Adrenal gland (tissue), 12 donors: ENCODE data around the gene RGS6. TPM values are rescaled to one million over a fixed set of nuclear protein-coding genes. Genes with fewer than 3 reads are reported as not detected.

ENCODE experiments used
- DNase-seq, 7 donors: peaks; one replicate each; pipeline ENCODE4 v3.0.0-alpha.2; 2019 to 2020
- H3K27ac ChIP-seq, 5 donors: fragments of 200-600 bp; sonication (generic) in 4 of 5; 1 replicate in 3 of 5; 2 replicates in 2 of 5; pipeline versions ENCODE4 v1.5.1 to v1.8.0; 2016 to 2020; ENCODE audit warnings: mild to moderate bottlenecking in 1 of 5
- H3K27me3 ChIP-seq: fragments of 200-600 bp; 2 replicates; pipeline ENCODE4 v1.8.0; 2021
- H3K36me3 ChIP-seq, 2 donors: fragments of 200-600 bp; replicated peaks in 1 of 2; 1 replicate in 1 of 2; 2 replicates in 1 of 2; pipeline versions ENCODE4 v1.5.1 to v1.8.0; 2018 to 2022
- H3K4me1 ChIP-seq, 2 donors: fragments of 200-600 bp; replicated peaks in 1 of 2; 1 replicate in 1 of 2; 2 replicates in 1 of 2; pipeline versions ENCODE4 v1.5.1 to v1.8.0; 2018 to 2021
- H3K4me3 ChIP-seq, 4 donors: fragments of 200-600 bp; sonication (generic) in 3 of 4; one replicate each; pipeline ENCODE4 v1.5.1; 2016 to 2018
- H3K9me3 ChIP-seq, 3 donors: fragments of 200-600 bp; sonication (generic) in 1 of 3; replicated peaks in 1 of 3; 1 replicate in 2 of 3; 2 replicates in 1 of 3; pipeline versions ENCODE4 v1.5.1 to v1.8.0; 2016 to 2021
- POLR2A ChIP-seq, 2 donors: fragments of 450-650 bp; IDR thresholded peaks; one replicate each; pipeline ENCODE4 v1.6.1; 2017; ENCODE audit warnings: antibody characterized with exemption in 2 of 2, mild to moderate bottlenecking in 2 of 2, moderate library complexity in 1 of 2
- WGBS, 4 donors: extraction: QIAGEN DNeasy Blood & Tissue Kit in 2 of 4; methylation state at CpG; one replicate each; pipeline versions ENCODE4 v1.1.5 to v1.1.7; 2013 to 2017; 5-methylcytosine and 5-hydroxymethylcytosine counted together
- intact Hi-C, 2 donors: fragments of 100-400 bp; cut with DNase I; formaldehyde crosslinking; loops; one replicate each; pipeline versions ENCODE4 v1.14.1 to v1.15.0; 2022 to 2023
- polyA plus RNA-seq, 3 donors: library from polyadenylated mRNA; stranded (reverse); fragments of 200-250 nt in 2 of 3; fragments of 350-450 nt in 1 of 3; fragmentation: Illumina TruSeq in 1 of 3; extraction: RNeasy Lipid Tissue Mini Kit (QIAGEN cat#74804) in 1 of 3; gene quantifications; one replicate each; pipeline ENCODE4 v1.2.3, GENCODE V29; 2013 to 2014
- total RNA-seq, 9 donors: library from RNA; depleted of rRNA in 4 of 9; stranded (reverse); fragments of >200 nt in 4 of 9; fragments of 120-200 nt in 1 of 9; fragmentation: NEBNext Ultra II Directional in 1 of 9; extraction: Animal tissue kit (Norgen Biotek cat#: 25700) in 1 of 9; gene quantifications; one replicate each; pipeline versions ENCODE4 v1.1.0 to v1.2.4, GENCODE V29; 2013 to 2023
- TF ChIP-seq, protein P1 (sequence below), 6 experiments: fragments of 450-650 bp in 4 of 6; fragments of 200-600 bp in 2 of 6; sonication (generic) in 1 of 6; IDR thresholded peaks; 1 replicate in 5 of 6; 2 replicates in 1 of 6; pipeline versions ENCODE4 v1.5.1 to v1.8.0; 2016 to 2021; ENCODE audit warnings: antibody characterized with exemption in 6 of 6, mild to moderate bottlenecking in 2 of 6, moderate library complexity in 1 of 6
- donor health status: healthy with polysubstance abuse.
- donor health status: Bipolar disorder and iron deficiency.
- donor health status: DM: yes; HTN: yes; CAD: no.
- donor health status: DM: no; HTN: no; CAD: no.
- donor health status: DM: no; HTN: no; CAD: no.
- donor health status: DM: yes; HTN: yes; CAD: no.

Gene RGS6
- total and polyA plus RNA-seq, 12 donors: 0.06 to 4.3 (median 0.41) TPM; not detected in 1

DNA sequence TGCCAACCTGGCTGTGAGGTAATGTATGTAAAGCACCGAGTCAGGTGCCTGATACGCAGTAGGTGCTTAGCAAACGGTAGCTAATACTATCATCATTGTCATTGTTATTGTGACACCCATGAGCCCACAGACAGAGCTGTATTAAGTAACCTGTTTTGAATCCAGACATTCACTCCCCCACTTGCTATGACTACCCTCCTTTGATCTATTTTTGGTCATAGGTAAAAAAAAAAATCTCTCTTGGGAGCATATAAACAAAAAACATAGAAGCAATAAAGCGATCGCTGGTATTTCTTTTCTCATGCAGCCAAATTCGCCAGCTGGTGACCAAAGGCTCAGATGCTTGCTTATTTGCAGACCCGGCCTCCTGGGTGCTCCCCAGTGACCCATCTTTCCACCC lies 631.4 kb downstream of the RGS6 start:
- TF ChIP-seq, protein P1, sequence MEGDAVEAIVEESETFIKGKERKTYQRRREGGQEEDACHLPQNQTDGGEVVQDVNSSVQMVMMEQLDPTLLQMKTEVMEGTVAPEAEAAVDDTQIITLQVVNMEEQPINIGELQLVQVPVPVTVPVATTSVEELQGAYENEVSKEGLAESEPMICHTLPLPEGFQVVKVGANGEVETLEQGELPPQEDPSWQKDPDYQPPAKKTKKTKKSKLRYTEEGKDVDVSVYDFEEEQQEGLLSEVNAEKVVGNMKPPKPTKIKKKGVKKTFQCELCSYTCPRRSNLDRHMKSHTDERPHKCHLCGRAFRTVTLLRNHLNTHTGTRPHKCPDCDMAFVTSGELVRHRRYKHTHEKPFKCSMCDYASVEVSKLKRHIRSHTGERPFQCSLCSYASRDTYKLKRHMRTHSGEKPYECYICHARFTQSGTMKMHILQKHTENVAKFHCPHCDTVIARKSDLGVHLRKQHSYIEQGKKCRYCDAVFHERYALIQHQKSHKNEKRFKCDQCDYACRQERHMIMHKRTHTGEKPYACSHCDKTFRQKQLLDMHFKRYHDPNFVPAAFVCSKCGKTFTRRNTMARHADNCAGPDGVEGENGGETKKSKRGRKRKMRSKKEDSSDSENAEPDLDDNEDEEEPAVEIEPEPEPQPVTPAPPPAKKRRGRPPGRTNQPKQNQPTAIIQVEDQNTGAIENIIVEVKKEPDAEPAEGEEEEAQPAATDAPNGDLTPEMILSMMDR (IDR thresholded peaks at IDR 0.05): no peak
- no peak for TF ChIP-seq POLR2A (IDR thresholded peaks at IDR 0.05)
- Histone ChIP-seq H3K27me3 (no peaks in the 10 kb centered on the region), H3K27ac (no peak overlapping the region), H3K36me3 (no peaks in the 10 kb centered on the region), H3K9me3 (no peaks in the 10 kb centered on the region), H3K4me1 (no peaks in the 10 kb centered on the region), H3K4me3 (no peak overlapping the region)
- WGBS, 4 donors: 82 to 84% (median 83%) methylated on average over 7 of the region's 7 CpGs
- no peak for DNase-seq
- intact Hi-C loops: no loop called here

DNA sequence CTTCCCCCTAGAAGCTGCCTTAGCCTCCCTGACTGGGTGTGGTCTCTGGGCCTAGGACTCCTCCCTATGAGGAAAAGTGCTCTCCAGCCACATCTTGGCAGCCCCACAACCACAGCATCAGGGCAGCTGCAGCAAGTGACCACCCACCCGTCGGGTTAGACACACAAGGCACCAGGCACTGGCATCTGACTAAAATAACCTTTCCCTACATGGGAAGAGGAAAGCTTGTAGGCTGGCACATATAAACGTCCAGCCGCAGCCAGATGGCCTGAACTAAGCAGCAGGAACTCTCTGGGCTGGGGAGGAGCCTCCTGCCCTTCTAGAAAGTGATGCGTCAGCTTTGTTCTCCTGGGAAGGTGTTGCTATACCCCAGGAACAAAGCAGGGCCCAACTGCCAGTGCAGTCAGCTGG lies 632.9 kb downstream of the RGS6 start:
- H3K36me3 ChIP-seq: no peaks in the 10 kb centered on the region
- no peaks in the 10 kb centered on the region for H3K27me3 ChIP-seq
- no peak overlapping the region for H3K27ac ChIP-seq
- no peaks in the 10 kb centered on the region for H3K4me1 ChIP-seq
- 80 to 90% (median 88%) methylated on average over 2 to 5 of the region's 5 CpGs for WGBS, 4 donors
- H3K4me3 ChIP-seq: no peak overlapping the region
- intact Hi-C loops: no loop called here
- TF ChIP-seq, protein P1 (IDR thresholded peaks at IDR 0.05): no peak
- TF ChIP-seq POLR2A (IDR thresholded peaks at IDR 0.05): no peak
- no peaks in the 10 kb centered on the region for H3K9me3 ChIP-seq
- no peak for DNase-seq

DNA sequence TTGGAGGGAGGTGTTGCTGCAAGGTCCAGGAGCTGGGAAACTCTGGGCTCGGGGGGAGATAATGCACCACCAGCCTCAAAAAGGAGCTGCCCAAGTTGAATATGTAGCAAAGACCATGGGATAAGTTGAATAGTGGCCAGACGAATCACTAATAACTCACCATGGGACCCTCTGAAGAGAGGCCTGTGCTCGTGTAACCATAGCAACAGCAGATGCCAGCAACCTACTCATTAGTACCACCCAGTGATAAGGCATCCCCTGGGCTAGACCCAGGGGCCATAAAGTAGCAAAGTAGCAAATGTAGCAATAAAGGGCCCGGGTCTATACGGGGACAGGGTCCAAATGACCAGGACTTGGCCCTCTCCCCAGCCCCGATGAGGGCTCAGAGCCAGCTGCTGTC lies 633.7 kb downstream of the RGS6 start:
- no peaks in the 10 kb centered on the region for H3K27me3 ChIP-seq
- WGBS, 4 donors: 60 to 80% (median 63%) methylated on average over 4 to 6 of the region's 6 CpGs
- H3K36me3 ChIP-seq: no peaks in the 10 kb centered on the region
- no peak for DNase-seq
- TF ChIP-seq, protein P1 (IDR thresholded peaks at IDR 0.05): no peak
- no peak for TF ChIP-seq POLR2A (IDR thresholded peaks at IDR 0.05)
- no peak overlapping the region for H3K4me3 ChIP-seq
- H3K4me1 ChIP-seq: no peaks in the 10 kb centered on the region
- intact Hi-C loops: no loop called here
- no peaks in the 10 kb centered on the region for H3K9me3 ChIP-seq
- H3K27ac ChIP-seq: no peak overlapping the region

DNA sequence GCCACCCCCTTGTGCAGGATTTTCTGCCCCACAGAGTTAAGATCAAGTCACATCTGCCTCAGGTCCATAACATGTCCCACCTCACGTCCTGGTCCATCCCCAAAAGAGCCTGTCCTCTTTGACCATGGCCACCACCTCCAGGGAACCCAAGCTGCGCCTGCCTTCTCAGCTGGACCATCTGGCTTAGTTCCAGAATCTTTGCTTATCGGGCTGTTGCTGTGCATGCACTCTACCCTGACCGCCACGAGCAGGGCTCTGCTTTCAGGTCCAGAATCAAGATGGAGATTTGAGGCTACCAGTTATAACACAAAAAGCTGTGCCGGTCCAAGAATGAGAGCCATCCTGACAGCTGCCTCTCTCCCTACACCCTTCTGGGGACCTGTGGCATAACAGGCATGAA lies 635.0 kb downstream of the RGS6 start:
- Histone ChIP-seq H3K4me3 (no peak overlapping the region), H3K27ac (no peak overlapping the region), H3K27me3 (no peaks in the 10 kb centered on the region), H3K4me1 (no peaks in the 10 kb centered on the region), H3K9me3 (no peaks in the 10 kb centered on the region), H3K36me3 (no peaks in the 10 kb centered on the region)
- DNase-seq: no peak
- TF ChIP-seq, protein P1 (IDR thresholded peaks at IDR 0.05): no peak
- no peak for TF ChIP-seq POLR2A (IDR thresholded peaks at IDR 0.05)
- 76 to 84% (median 80%) methylated on average over 6 of the region's 6 CpGs for WGBS, 4 donors
- intact Hi-C loops: no loop called here
